NT2/D1 (cell line): ENCODE results near the gene NAPB.

Experiments used
- SUZ12 ChIP-seq: IDR thresholded peaks from 2 replicates; pipeline ENCODE4 v1.6.1; 2011; ENCODE audit not compliant: insufficient read length, insufficient read depth; ENCODE audit errors: extremely low read depth
- ZNF274 ChIP-seq: IDR thresholded peaks from 2 replicates; pipeline ENCODE4 v1.6.1; 2011; ENCODE audit warnings: mild to moderate bottlenecking, low read depth, low read length

- TF ChIP-seq SUZ12 (no peak), ZNF274 (no peak)
These were observed 55.7 kb downstream of the NAPB start for GRCh38 chr20:23365390-23366165.
